RWPE2 (cell line): ENCODE data around the gene VWA3A.

Experiments
- ATAC-seq: fragments of 200-7000 bp; cut with Tn5 transposase; 3 replicates; pipeline ENCODE4 v1.9.1; 2021; ENCODE audit warnings: low read depth
- DNase-seq: peaks from one replicate; pipeline ENCODE4 v3.0.0-alpha.2; 2020; ENCODE audit warnings: low spot score
- H3K27ac ChIP-seq: fragments of 450-650 bp; 2 replicates; pipeline ENCODE4 v1.5.1; 2017; ENCODE audit warnings: mild to moderate bottlenecking; ENCODE audit not compliant: poor library complexity, severe bottlenecking
- H3K27me3 ChIP-seq: fragments of 250-450 bp; sonication (Bioruptor Pico); 2 replicates; pipeline ENCODE4 v1.5.1; 2021; ENCODE audit warnings: mild to moderate bottlenecking, moderate library complexity; ENCODE audit not compliant: insufficient read depth, poor library complexity, severe bottlenecking
- H3K36me3 ChIP-seq: fragments of 250-450 bp; sonication (Bioruptor Pico); 2 replicates; pipeline ENCODE4 v1.5.1; 2020; ENCODE audit warnings: low read depth, mild to moderate bottlenecking, moderate library complexity
- H3K4me1 ChIP-seq: fragments of 250-450 bp; sonication (Bioruptor Pico); 2 replicates; pipeline ENCODE4 v1.5.1; 2021; ENCODE audit warnings: mild to moderate bottlenecking, moderate library complexity; ENCODE audit not compliant: insufficient read depth, poor library complexity, severe bottlenecking
- H3K4me3 ChIP-seq: fragments of 250-450 bp; sonication (Bioruptor Pico); 2 replicates; pipeline ENCODE4 v1.5.1; 2021; ENCODE audit warnings: mild to moderate bottlenecking, moderate library complexity; ENCODE audit not compliant: severe bottlenecking
- H3K9me3 ChIP-seq: fragments of 250-450 bp; sonication (Bioruptor Pico); 2 replicates; pipeline ENCODE4 v1.5.1; 2021; ENCODE audit warnings: mild to moderate bottlenecking, moderate library complexity; ENCODE audit not compliant: severe bottlenecking
- TF ChIP-seq, protein P1 (sequence below): fragments of 450-650 bp; IDR thresholded peaks from one replicate; pipeline ENCODE4 v1.5.1; 2017; ENCODE audit warnings: mild to moderate bottlenecking, moderate library complexity; ENCODE audit not compliant: poor library complexity, severe bottlenecking

Gene VWA3A

DNA sequence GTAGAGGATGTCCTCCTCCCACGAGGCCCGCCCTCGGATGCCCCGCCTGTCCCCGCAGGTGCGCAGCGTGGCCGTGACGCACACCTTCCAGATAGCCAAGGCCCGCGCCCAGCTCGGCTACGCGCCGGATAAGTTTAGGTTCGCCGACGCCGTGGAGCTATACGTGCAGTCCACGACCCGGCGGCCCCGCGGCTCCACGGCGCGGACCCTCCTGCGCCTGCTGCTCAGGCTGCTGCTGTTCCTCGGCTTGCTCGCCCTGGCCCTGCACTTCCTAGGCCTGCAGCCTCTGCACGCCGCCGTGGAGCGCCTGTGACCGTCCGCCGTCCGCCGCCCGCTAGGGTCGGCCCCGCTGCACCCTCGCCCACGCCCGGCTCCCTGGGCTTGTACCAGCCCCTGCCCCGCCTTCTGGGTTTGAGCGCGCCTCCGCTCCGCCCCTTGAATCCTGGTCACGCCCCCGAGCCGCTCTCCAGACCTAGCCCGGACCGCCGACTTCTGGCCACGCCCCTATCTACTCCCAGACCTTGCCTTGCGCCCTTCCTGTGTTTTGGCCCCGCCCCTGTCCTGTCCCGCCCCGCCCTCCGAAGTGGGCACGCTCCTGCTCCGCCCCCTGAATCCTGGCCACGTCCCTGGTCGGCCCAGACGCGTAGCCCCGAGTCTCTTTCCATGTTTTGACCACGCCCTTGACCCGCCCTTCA, 97.9 kb downstream of the VWA3A start:
- no peaks in the 10 kb centered on the region for H3K27me3 ChIP-seq
- no peaks in the 10 kb centered on the region for H3K9me3 ChIP-seq
- no peaks in the 10 kb centered on the region for H3K36me3 ChIP-seq
- peak overlapping the region; percentile 58 for H3K27ac ChIP-seq
- ATAC-seq: peak; percentile 70
- peak overlapping the region; percentile 60 for H3K4me3 ChIP-seq
- peak; percentile 100 for DNase-seq
- TF ChIP-seq, protein P1, sequence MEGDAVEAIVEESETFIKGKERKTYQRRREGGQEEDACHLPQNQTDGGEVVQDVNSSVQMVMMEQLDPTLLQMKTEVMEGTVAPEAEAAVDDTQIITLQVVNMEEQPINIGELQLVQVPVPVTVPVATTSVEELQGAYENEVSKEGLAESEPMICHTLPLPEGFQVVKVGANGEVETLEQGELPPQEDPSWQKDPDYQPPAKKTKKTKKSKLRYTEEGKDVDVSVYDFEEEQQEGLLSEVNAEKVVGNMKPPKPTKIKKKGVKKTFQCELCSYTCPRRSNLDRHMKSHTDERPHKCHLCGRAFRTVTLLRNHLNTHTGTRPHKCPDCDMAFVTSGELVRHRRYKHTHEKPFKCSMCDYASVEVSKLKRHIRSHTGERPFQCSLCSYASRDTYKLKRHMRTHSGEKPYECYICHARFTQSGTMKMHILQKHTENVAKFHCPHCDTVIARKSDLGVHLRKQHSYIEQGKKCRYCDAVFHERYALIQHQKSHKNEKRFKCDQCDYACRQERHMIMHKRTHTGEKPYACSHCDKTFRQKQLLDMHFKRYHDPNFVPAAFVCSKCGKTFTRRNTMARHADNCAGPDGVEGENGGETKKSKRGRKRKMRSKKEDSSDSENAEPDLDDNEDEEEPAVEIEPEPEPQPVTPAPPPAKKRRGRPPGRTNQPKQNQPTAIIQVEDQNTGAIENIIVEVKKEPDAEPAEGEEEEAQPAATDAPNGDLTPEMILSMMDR: no peak
- H3K4me1 ChIP-seq: peaks cover 15% of the 10 kb centered on the region

DNA sequence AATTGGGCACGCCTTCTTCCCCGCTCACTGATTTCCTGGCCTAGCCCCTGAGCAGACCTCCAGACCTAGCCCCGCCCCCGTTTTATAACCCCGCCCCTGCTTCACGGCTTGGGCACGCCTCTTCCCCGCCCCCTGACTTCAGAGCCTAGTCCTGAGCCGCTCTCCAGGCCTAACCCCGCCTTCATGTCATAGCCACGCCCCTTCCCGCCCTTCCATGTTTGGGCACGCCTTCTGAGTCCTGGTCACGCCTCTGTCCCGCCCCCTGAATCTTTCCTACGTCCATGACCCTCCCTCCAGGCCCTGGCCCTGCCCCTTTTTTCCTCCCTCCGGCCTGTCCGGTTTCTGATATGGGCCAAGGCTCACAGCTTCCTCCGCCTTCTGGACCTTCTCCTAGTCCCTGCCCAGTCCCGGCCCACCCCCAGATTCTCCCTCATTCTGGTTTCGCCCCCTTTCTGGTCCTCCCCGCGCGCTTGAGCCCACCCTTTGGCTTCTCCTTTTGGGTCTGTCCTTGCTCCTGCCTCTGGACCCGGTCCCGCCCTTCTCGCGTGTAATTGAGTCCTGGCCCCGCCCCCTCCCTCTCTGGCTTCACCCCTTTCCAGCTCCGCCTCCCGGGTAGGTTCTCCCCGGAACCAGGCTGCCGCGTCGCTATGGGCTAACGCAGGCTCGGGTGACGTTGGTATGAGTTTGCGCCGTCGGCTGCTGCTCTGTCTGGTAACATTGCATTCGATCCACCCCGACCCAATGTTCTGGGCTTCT, 98.6 kb downstream of the VWA3A start:
- DNase-seq: peak; percentile 99
- ATAC-seq: peak; percentile 69
- peak overlapping the region; percentile 59 for H3K4me3 ChIP-seq
- H3K27ac ChIP-seq: peak overlapping the region; percentile 58
- no peaks in the 10 kb centered on the region for H3K36me3 ChIP-seq
- TF ChIP-seq, protein P1: no peak
- no peaks in the 10 kb centered on the region for H3K9me3 ChIP-seq
- H3K4me1 ChIP-seq: peaks cover 15% of the 10 kb centered on the region
- no peaks in the 10 kb centered on the region for H3K27me3 ChIP-seq

DNA sequence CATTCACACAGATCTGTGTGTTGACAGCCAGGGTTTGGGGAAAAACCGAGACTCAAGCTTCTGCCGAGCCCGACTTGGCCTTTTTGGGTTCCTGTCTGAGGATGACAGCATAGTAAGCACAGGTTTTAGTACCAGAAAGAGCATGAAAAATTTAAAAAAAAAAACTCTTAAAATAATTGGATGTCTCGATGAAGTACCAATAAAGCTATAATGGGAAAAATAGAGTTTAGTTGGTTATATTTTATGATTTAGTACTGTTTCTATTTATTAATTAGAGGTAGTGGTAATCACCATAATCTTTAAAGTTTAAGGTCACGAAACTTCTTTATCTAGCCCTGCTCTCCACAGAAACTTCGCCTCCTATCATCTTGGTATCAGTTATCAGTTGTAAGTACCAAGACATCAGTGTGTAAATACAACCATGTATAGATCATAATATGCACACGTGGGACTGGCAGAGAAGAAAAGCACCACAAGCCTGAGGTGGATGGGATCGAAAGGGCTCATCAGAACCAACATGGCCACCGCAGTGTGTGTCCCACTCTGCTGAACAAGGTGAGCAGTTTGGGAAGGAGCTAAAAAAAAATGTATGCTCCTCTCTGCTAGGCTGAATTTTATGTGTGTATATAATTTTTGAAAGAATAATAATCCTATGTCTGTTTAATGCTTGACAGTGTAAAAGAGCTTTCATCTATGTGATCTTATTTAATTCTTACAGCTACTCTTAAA, 99.4 kb downstream of the VWA3A start:
- no peak for ATAC-seq
- Histone ChIP-seq H3K27ac (peak overlapping the region; percentile 58), H3K4me3 (peak overlapping the region; percentile 59), H3K9me3 (no peaks in the 10 kb centered on the region), H3K4me1 (peaks cover 15% of the 10 kb centered on the region), H3K27me3 (no peaks in the 10 kb centered on the region), H3K36me3 (no peaks in the 10 kb centered on the region)
- TF ChIP-seq, protein P1: no peak
- no peak for DNase-seq

DNA sequence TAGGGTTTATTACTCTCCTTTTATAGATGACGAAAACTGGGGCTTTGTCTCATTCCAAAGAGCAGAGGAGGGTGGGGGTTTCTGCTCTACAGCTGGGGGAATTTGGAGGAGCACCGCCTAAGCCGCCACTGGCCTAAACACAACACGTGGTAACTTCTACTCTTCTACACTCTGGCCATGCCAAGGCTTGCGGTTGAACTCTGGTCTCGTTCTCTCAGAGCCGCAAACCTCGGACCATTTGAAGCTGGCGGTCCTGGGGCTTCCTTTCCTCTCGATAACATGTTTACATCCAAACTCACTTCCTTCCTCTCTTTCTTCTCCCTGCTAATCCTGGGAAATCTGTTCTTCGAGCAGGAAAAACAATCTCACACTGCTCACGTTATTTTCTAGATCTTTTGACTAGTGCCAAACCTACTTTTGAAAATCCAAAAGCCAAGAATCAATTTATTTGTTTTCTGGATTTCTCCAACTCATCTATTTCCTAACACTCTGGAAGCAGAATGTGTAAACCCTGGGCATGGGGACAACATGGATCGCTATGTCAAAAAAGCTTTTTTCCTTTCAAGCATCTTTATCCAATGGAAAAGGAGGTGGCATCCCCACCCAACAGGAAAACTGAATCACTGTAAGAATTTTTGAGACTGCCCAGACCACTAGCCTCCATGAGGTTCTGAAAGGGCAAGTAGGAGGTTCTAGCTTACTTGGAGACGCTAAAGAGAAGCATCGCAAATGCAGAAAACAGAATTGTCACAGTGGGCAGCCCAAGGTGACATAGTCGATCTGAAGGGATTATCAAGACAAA, 100.1 kb downstream of the VWA3A start:
- Histone ChIP-seq H3K4me1 (peaks cover 15% of the 10 kb centered on the region), H3K9me3 (no peaks in the 10 kb centered on the region), H3K4me3 (peak overlapping the region; percentile 59), H3K27ac (peak overlapping the region; percentile 58), H3K27me3 (no peaks in the 10 kb centered on the region), H3K36me3 (no peaks in the 10 kb centered on the region)
- TF ChIP-seq, protein P1: no peak
- ATAC-seq (no peak), DNase-seq (no peak)
